Transverse colon (tissue), 4 donors: Measurements from ENCODE around the gene SUSD6.

Experiments used
- EP300 ChIP-seq: sonication (generic); formaldehyde crosslinking; IDR thresholded peaks from one replicate; pipeline ENCODE4 v1.6.1; 2017; ENCODE audit warnings: antibody characterized with exemption, low read depth
- POLR2A ChIP-seq: fragments of 450-650 bp; IDR thresholded peaks from one replicate; pipeline ENCODE4 v1.6.1; 2016; ENCODE audit warnings: antibody characterized with exemption, mild to moderate bottlenecking, moderate library complexity
- POLR2AphosphoS5 ChIP-seq, 3 donors: sonication (generic); formaldehyde crosslinking; IDR thresholded peaks; one replicate each; pipeline ENCODE4 v1.6.1; 2016; ENCODE audit warnings: antibody characterized with exemption in 3 of 3
- TF ChIP-seq, protein P1 (sequence below), 5 experiments: fragments of 200-600 bp in 3 of 5; fragments of 450-650 bp in 2 of 5; sonication (generic) in 3 of 5; IDR thresholded peaks; 1 replicate in 2 of 5; 2 replicates in 3 of 5; pipeline ENCODE4 v1.5.1; 2016 to 2017; ENCODE audit warnings: antibody characterized with exemption in 5 of 5, inconsistent platforms in 3 of 5, mild to moderate bottlenecking in 2 of 5, moderate library complexity in 1 of 5

DNA sequence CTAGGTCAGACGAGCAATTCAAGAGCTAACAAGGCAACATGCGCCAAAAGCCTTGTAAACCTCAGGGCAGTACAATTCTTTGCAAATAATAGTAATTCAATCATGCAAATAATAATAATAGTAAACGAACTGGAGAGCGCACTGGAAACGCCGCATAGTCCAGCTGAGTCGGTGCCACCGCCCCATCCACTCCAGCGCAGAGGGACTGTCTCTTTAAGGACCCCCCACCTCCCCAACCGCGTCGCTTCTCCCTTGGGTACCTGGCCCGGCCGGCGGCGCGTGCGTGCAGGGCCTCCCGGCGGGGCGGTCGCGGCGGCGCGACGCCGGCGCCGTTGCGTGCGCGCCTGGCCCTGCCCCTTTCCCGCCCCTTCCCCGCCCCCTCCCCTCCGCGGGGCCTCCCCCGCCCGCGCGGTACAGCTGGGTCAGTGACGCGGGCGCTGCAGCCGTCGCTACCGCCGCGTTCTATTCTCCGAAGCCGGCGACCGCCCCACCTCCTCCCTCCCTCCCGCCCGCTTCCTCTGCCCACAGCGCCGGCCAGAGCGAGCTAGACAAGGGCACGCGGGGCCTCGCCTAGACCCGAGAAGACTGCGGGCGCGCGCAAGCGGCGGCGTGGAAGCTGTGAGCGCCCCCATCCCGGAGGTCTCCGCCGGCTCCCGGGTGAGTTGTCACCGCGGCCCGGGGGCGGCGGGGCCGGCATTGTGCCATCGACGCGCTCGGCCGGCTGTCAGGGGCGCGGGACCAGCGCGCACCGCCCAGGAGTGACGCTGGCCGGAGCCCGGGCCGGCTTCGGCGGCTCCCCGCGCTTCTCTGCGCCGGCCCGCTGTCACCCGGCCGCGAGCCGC is at the start of gene SUSD6:
- TF ChIP-seq POLR2A = peak; percentile 76
- peak; percentile 82 to 94 (median 94) for TF ChIP-seq POLR2AphosphoS5 (IDR thresholded peaks at IDR 0.05)
- TF ChIP-seq, protein P1, sequence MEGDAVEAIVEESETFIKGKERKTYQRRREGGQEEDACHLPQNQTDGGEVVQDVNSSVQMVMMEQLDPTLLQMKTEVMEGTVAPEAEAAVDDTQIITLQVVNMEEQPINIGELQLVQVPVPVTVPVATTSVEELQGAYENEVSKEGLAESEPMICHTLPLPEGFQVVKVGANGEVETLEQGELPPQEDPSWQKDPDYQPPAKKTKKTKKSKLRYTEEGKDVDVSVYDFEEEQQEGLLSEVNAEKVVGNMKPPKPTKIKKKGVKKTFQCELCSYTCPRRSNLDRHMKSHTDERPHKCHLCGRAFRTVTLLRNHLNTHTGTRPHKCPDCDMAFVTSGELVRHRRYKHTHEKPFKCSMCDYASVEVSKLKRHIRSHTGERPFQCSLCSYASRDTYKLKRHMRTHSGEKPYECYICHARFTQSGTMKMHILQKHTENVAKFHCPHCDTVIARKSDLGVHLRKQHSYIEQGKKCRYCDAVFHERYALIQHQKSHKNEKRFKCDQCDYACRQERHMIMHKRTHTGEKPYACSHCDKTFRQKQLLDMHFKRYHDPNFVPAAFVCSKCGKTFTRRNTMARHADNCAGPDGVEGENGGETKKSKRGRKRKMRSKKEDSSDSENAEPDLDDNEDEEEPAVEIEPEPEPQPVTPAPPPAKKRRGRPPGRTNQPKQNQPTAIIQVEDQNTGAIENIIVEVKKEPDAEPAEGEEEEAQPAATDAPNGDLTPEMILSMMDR (IDR thresholded peaks at IDR 0.05) = no peak
- no peak for TF ChIP-seq EP300
